RWPE1 (cell line): ENCODE data around the gene AKR1A1.
A peak's percentile ranks its signal among the peaks of the same experiment; 100 is the strongest.

Experiments
- CTCF ChIA-PET: fragments of 350-600 bp; sonication (Branson Sonifier 250); formaldehyde crosslinking; extraction: SDS; loops from one replicate; lab custom pipeline; 2021; lab: Yijun Ruan, JAX
- POLR2A ChIA-PET: fragments of 400-600 bp; formaldehyde crosslinking; extraction: SDS; loops from one replicate; lab custom pipeline; 2020; ENCODE audit warnings: antibody characterized with exemption; ENCODE audit not compliant: low non-redundant PET; lab: Yijun Ruan, JAX
- DNase-seq: peaks from one replicate; pipeline ENCODE4 v3.0.0; 2012; ENCODE audit warnings: low spot score
- H3K27ac ChIP-seq: fragments of 450-650 bp; 2 replicates; pipeline ENCODE4 v1.5.1; 2017
- TF ChIP-seq, protein P1 (sequence below): fragments of 450-650 bp; conservative IDR thresholded peaks from 2 replicates; pipeline ENCODE4 v1.5.1; 2017; ENCODE audit warnings: low read depth, mild to moderate bottlenecking

AKR1A1 gene

DNA sequence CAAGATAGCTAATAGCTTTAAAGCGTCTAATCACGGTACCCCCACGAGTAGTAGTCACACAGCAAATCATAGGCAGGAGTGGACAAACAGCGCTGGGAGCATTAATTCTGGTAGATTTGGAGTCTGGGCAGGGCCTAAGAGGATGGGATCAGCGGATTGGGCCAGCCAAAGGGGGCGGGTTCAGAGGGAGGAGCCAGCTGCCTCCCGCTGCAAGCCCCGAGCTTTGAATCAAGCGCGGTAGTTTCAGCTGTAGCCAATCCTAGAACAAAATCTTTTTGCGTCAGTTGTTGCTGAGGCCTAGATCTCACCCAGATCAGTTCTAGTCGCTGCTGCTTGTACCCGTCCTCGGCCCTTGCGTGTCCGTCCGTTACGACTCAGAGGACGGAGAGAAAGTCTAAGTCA lies 32.6 kb downstream of the AKR1A1 start:
- peak overlapping the region; percentile 96 for H3K27ac ChIP-seq
- POLR2A ChIA-PET = interaction anchor here (0.7 to 1.0 kb wide), 2 partner anchors 14 to 26 kb away, joined by 3 to 6 read pairs; no protein-coding TSS in a partner anchor
- TF ChIP-seq, protein P1, sequence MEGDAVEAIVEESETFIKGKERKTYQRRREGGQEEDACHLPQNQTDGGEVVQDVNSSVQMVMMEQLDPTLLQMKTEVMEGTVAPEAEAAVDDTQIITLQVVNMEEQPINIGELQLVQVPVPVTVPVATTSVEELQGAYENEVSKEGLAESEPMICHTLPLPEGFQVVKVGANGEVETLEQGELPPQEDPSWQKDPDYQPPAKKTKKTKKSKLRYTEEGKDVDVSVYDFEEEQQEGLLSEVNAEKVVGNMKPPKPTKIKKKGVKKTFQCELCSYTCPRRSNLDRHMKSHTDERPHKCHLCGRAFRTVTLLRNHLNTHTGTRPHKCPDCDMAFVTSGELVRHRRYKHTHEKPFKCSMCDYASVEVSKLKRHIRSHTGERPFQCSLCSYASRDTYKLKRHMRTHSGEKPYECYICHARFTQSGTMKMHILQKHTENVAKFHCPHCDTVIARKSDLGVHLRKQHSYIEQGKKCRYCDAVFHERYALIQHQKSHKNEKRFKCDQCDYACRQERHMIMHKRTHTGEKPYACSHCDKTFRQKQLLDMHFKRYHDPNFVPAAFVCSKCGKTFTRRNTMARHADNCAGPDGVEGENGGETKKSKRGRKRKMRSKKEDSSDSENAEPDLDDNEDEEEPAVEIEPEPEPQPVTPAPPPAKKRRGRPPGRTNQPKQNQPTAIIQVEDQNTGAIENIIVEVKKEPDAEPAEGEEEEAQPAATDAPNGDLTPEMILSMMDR = no peak
- DNase-seq = peak; percentile 100
- CTCF ChIA-PET = interaction anchor here (0.6 kb wide), 1 partner anchor 62 kb away, joined by 3 read pairs; no protein-coding TSS in a partner anchor

DNA sequence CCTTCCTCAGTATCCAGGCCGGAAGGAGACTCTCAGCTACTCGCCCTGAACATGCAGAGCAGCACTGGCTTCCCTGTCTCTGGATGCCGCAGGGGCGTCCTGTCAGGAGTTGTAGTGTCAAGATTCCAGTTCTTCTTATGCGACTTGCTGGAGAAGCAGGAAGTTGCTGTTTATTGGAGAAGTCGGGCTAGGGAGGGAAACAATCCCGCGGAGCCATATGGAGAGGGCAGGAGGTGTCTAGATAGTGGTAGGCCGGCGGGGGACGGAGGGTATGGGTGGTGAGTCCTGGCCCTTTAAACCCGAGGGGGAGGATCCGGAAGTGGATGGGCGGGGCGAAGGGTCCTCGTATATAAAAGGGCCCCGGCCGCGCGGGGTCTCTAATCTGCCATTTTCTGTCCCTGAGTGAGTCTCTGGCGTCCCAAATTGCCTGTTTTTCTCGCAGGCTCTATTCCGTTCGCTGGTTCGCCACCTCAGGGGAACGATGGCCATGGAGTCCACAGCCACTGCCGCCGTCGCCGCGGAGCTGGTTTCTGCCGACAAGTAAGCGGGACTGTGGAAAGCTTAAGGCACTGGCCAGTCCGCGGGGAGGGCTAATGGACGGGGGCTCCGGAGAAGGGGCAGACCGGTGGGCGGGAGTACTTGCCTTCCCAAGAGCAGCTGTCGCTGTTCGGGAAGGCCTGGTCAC lies 33.2 kb downstream of the AKR1A1 start, which contains the start of gene NASP:
Gene NASP (plus strand): TSS at position 376 of the 685 bp plus-strand sequence. CDS start 106 bp downstream, at position 482.
- TF ChIP-seq, protein P1 = no peak
- CTCF ChIA-PET = interaction anchor here (0.6 kb wide), 1 partner anchor 62 kb away, joined by 3 read pairs; no protein-coding TSS in a partner anchor
- POLR2A ChIA-PET = interaction anchor here (0.7 to 1.0 kb wide), 2 partner anchors 14 to 26 kb away, joined by 3 to 6 read pairs; no protein-coding TSS in a partner anchor
- peak within 1 kb of the TSS; percentile 96 for H3K27ac ChIP-seq
- peak; percentile 93 for DNase-seq

DNA sequence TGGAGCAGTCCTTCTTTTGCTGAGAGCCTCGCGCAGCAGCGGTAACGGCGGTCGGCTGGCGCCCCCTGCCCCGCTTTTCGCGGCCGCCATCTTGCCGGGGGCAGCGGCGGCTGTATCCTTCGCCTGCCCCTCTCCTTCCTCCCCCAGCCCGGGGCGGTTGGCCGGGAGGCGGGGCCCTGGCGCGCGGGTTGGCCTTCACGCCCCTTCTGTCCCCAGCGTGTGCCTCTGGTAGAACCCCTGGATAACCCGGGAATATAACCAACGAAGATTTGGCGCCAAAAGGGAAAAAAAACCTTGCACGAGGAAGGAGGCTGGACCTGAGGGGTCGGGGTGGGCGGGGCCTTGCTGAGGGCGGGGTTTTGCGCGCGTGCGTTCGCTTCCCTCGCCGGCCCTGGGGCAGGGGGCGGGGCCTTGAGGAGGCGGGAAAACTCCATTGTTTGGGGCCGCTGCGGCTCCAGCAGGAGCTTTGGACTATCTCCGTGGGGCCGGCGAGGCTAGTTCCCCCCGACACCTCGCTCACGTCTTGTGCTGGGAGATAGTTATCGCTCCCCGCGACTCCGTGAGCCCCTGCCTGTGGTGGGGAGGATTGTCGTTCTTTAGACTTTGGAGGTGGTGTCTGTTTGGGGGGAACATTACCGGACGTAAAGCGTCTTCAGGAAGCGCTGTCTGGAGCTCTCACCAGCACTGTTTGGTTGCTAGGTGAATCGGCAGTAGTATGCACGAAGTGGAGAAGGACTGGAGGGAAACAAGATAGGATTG lies 33.9 kb downstream of the AKR1A1 start:
- TF ChIP-seq, protein P1 = no peak
- H3K27ac ChIP-seq = peak overlapping the region; percentile 96
- DNase-seq = peak; percentile 94
- ChIA-PET CTCF (interaction anchor here (0.7 kb wide), 2 partner anchors 93 to 581 kb away, joined by 3 read pairs; no protein-coding TSS in a partner anchor), POLR2A (interaction anchor here (0.5 to 0.7 kb wide), 2 partner anchors 39 to 281 kb away, joined by 3 read pairs; no protein-coding TSS in a partner anchor)

DNA sequence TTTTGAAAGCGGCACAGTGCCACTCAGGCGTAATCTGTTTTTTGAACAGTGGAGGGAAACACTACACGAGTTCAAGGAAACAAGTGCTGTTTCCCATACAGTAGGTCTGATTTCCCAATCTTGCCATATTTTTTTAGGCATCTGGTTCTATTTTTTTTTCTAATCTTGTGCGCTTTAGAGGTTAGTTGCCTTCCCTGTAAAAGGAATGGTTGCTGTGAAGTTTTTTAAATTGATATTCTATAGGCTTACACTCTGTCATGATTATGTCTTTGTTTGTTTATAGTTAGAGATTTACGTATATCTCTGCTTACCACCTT lies 34.4 kb downstream of the AKR1A1 start:
- CTCF ChIA-PET = interaction anchor here (0.7 kb wide), 1 partner anchor 580 kb away, joined by 3 read pairs; no protein-coding TSS in a partner anchor
- POLR2A ChIA-PET = interaction anchor here (0.7 kb wide), 1 partner anchor 40 kb away, joined by 3 read pairs; no protein-coding TSS in a partner anchor
- DNase-seq = no peak
- TF ChIP-seq, protein P1 = no peak
- H3K27ac ChIP-seq = peak overlapping the region; percentile 96

DNA sequence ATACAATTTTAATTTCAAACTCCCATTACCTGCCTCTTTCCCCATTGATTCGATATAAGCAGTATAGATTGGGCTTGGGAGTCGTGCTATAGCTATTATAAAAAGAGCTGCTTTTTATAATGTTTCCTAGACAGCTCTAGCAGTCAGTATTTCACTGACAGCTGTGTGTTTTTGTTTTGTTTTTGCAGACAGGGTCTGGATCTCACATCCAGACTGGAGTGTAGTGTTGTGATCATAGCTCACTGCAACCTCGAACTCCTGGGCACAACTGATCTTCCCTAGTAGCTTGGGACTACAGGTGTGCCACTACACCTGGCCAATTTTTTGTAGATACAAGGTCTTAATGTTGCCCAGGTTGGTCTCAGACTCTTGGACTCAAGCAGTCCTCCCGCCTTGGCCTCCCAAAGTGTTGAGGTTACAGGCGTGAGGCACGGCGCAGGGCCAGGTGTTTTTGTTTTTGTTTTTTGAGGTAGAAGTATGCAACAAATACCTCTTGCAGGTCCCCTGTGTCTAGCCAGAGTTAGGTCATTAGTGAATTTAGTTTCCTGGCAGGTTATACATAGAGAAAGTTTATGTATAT lies 35.0 kb downstream of the AKR1A1 start:
- ChIA-PET POLR2A (no interaction called here), CTCF (interaction anchor here (0.7 kb wide), 1 partner anchor 16 kb away, joined by 3 read pairs; no protein-coding TSS in a partner anchor)
- no peak for DNase-seq
- H3K27ac ChIP-seq = peak overlapping the region; percentile 62
- TF ChIP-seq, protein P1 = no peak

DNA sequence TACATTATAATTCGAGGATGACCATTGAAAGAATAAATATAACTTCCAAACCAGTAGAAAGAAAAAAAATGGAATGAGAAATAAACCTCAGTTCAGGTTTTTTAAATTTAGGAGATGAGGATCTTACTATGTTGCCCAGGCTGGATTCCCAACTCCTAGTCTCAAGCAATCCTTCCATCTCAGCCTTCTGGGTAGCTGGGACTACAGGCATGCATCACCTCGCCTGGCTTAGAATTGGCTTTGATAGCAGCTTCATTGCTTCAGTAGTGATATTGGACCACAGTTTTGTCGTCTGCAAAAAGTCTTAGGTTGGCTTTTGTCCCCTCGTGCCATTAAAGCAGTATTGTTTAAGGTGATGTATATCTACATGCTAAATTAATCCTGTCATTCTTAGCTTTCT lies 36.1 kb downstream of the AKR1A1 start:
- H3K27ac ChIP-seq = no peak overlapping the region
- TF ChIP-seq, protein P1 = no peak
- ChIA-PET POLR2A (interaction anchor here (1.2 kb wide), 1 partner anchor 65 kb away, joined by 3 read pairs; the partner anchor contains the start of gene PRDX1), CTCF (no interaction called here)
- DNase-seq = no peak
